OCI-LY1 (cell line): Measurements from ENCODE around the gene RBM38.

ENCODE experiments used
- EZH2 ChIP-seq: fragments of 200-600 bp; sonication (generic), shearing (Covaris generic); IDR thresholded peaks from 2 replicates; pipeline ENCODE4 v1.8.0; 2017; ENCODE audit warnings: borderline replicate concordance, mixed run types, mild to moderate bottlenecking, antibody characterized with exemption, low read length, moderate library complexity, mixed read lengths
- TF ChIP-seq, protein P1 (sequence below): fragments of 200-600 bp; sonication (generic), shearing (Covaris generic); IDR thresholded peaks from 2 replicates; pipeline ENCODE4 v1.5.1; 2017; ENCODE audit warnings: mild to moderate bottlenecking, antibody characterized with exemption, low read length, moderate library complexity, mixed read lengths

GRCh38 chr20:57387945-57388371 lies 3.2 kb upstream of the RBM38 start:
- TF ChIP-seq, protein P1, sequence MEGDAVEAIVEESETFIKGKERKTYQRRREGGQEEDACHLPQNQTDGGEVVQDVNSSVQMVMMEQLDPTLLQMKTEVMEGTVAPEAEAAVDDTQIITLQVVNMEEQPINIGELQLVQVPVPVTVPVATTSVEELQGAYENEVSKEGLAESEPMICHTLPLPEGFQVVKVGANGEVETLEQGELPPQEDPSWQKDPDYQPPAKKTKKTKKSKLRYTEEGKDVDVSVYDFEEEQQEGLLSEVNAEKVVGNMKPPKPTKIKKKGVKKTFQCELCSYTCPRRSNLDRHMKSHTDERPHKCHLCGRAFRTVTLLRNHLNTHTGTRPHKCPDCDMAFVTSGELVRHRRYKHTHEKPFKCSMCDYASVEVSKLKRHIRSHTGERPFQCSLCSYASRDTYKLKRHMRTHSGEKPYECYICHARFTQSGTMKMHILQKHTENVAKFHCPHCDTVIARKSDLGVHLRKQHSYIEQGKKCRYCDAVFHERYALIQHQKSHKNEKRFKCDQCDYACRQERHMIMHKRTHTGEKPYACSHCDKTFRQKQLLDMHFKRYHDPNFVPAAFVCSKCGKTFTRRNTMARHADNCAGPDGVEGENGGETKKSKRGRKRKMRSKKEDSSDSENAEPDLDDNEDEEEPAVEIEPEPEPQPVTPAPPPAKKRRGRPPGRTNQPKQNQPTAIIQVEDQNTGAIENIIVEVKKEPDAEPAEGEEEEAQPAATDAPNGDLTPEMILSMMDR, result no peak
- TF ChIP-seq EZH2, result no peak
